Motor neuron (in vitro differentiated cells): Measurements from ENCODE around the gene SOAT2. TPM values are rescaled to one million over a fixed set of nuclear protein-coding genes. Genes with fewer than 3 reads are reported as not detected.
A peak's percentile ranks its signal among the peaks of the same experiment; 100 is the strongest.

Experiments
- ATAC-seq, 8 experiments: fragments of 200-7000 bp; cut with Tn5 transposase; replicated peaks in 6 of 8; 2 replicates each; pipeline ENCODE4 v1.8.0; 2021; ENCODE audit warnings: mild to moderate bottlenecking in 8 of 8, moderate library complexity in 8 of 8
- H3K27ac ChIP-seq, 2 donors: fragments of 250-450 bp; sonication (Bioruptor Pico); 2 replicates each; pipeline ENCODE4 v1.9.0; 2021; ENCODE audit warnings: antibody characterized with exemption in 2 of 2, mild to moderate bottlenecking in 2 of 2, moderate library complexity in 1 of 2
- H3K4me1 ChIP-seq, 2 donors: fragments of 250-450 bp; sonication (Bioruptor Pico); replicated peaks in 1 of 2; 2 replicates each; pipeline ENCODE4 v1.6.1; 2021; ENCODE audit warnings: antibody characterized with exemption in 2 of 2, mild to moderate bottlenecking in 2 of 2, moderate library complexity in 1 of 2
- H3K4me3 ChIP-seq, 5 donors: fragments of 250-450 bp; sonication (Bioruptor Pico); 2 replicates each; pipeline ENCODE4 v1.9.0; 2021; ENCODE audit warnings: antibody characterized with exemption in 5 of 5, mild to moderate bottlenecking in 5 of 5, moderate library complexity in 4 of 5
- WGBS, 10 experiments: fragments of 450-650 bp; shearing (Covaris generic); methylation state at CpG; one replicate each; pipeline ENCODE4 v1.0.0; 2022; 5-methylcytosine and 5-hydroxymethylcytosine counted together
- in situ Hi-C, 9 experiments: fragments of 400-800 bp; cut with MboI; loops; one replicate each; pipeline ENCODE4 v1.15.0; 2021; ENCODE audit warnings: low sequenced_read_pairs in 9 of 9, low pct_unique_long_range_greater_than_20kb in 2 of 9; ENCODE audit not compliant: unreplicated experiment in 9 of 9
- total RNA-seq, 8 experiments: library from RNA; unstranded; fragments of 300-600 nt; gene quantifications; 2 replicates each; pipeline versions ENCODE4 v1.2.3 to v1.2.4, GENCODE V29; 2022

SOAT2 gene
- total RNA-seq, 8 experiments from 2014 or later, result 1.0 to 1.8 TPM; not detected in 6

DNA sequence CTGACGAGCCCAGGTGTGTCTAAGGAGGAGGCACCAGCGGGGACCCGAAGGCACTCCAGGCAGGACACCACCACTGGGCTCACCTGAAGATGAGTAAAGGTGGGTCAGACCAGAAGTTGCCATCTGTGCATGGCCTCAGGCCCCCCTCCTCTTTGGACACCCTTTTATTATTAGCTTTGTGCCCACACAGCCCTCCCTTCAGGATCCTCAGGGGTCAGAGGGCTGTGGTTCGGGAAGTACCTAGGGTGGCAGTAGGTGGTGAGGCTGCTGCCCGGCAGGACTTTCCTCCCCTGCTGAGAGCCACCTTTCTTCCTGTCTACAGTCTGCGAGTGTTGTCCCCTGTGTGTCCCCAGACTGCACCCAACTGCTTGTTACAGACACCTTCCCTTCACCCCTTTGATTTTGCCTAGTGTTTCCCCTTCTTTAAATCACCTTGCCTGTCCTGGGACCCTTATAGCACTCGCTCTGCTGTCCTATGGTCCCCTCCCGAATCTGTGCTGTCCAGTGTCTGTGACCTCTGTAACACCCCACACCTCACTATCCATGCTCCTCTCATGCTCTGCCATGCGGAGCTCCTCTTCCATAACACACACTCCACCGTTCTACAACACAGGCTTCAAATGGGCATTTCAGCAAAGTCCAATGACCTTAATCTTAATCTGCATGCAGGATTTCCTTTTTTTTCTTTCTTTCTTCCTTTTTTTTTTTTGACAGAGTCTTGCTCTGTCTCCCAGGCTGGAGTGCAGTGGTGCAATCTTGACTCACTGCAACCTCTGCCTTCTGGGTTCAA, 25.7 kb downstream of the SOAT2 start:
- in situ Hi-C loops, result no loop called here
- ATAC-seq, result no peak

DNA sequence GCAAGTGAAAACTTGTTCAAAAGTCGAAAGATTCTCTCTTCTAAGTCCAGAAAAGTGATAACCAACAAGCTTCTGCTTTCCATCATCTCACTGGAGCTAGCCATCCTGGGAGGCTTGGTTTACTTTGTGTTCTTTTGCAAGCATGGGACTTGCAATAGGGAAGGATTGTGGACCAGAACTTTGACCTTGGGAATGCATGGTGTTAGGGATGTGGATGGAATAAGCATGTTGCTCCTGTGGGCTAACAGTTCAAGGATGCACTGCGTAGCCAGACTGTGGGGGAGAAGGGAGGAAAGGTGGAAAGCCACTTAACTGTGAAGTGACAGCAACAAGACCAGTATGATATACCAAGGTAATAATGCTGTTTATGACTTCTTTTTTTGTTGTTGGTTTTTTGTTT, 28.6 kb downstream of the SOAT2 start:
- WGBS, 10 experiments, result 60 to 93% (median 82%) methylated on average over 1 to 2 of the region's 2 CpGs; no CpG with 5 or more reads in 5 of the 10 experiments
- Histone ChIP-seq H3K4me1 (no peaks in the 10 kb centered on the region), H3K4me3 (no peak overlapping the region), H3K27ac (no peak overlapping the region)
- in situ Hi-C loops, result no loop called here
- ATAC-seq, result no peak

More for the DNA sequence above, 25.7 kb downstream of the SOAT2 start:
- no peak overlapping the region for H3K4me3 ChIP-seq
- H3K27ac ChIP-seq, result no peak overlapping the region
- 60 to 100% (median 78%) methylated on average over 1 to 7 of the region's 10 CpGs; no CpG with 5 or more reads in 1 of the 10 experiments for WGBS, 10 experiments
- H3K4me1 ChIP-seq, result no peaks in the 10 kb centered on the region

DNA sequence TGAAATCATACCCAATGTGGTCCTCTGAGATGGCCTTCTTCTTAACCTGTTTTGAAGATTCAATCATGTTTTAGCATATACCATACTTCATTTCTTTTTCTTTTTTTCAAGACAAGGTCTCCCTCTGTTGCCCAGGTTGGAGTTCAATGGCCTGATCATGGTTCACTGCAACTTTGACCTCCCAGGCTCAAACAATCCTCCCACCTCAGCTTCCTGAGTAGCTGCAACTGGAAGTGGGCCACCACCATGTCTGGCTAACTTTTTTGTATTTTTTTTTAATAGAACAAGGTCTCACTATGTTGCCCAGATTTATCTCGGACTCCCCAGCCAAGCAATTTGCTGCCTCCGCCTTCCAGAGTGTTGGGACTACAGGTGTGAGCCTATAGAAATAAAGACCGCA, 30.4 kb downstream of the SOAT2 start:
- no peak overlapping the region for H3K4me3 ChIP-seq
- in situ Hi-C loops, result no loop called here
- 50 to 100% (median 86%) methylated on average over 2 to 3 of the region's 3 CpGs; no CpG with 5 or more reads in 2 of the 10 experiments for WGBS, 10 experiments
- H3K27ac ChIP-seq, result no peak overlapping the region
- ATAC-seq, result no peak
- no peaks in the 10 kb centered on the region for H3K4me1 ChIP-seq

GRCh38 chr12:53143355-53143754, 40.1 kb downstream of the SOAT2 start:
- in situ Hi-C loops, result no loop called here
- no peak overlapping the region for H3K27ac ChIP-seq
- no peaks in the 10 kb centered on the region for H3K4me1 ChIP-seq
- ATAC-seq, result peak in 3 of 8 experiments; percentile 59 to 87 (median 86)
- no peak overlapping the region for H3K4me3 ChIP-seq
- WGBS, 10 experiments, result 0 to 86% (median 80%) methylated on average over 1 to 4 of the region's 4 CpGs; no CpG with 5 or more reads in 1 of the 10 experiments

GRCh38 chr12:53145383-53146260, 42.3 kb downstream of the SOAT2 start:
- H3K4me3 ChIP-seq, result no peak overlapping the region

DNA sequence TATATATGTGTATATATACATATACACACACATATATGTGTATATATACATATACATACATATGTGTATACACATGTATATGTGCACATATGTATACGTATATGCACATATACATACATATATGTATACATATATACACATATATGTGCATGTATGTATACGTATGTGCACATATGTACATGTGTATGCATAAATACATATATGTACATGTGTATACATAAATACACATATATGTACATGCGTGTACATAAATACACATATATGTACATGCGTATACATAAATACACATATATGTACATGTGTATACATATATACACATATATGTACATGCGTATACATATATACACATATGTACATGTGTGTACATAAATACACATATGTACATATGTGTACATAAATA, 43.9 kb downstream of the SOAT2 start:
- 60 to 100% (median 93%) methylated on average over 1 to 3 of the region's 5 CpGs; no CpG with 5 or more reads in 5 of the 10 experiments for WGBS, 10 experiments
- Histone ChIP-seq H3K27ac (no peak overlapping the region), H3K4me1 (peaks cover 0 to 11% of the 10 kb centered on the region in 2 donors), H3K4me3 (no peak overlapping the region)
- ATAC-seq, result no peak
- in situ Hi-C loops, result no loop called here

More at GRCh38 chr12:53145383-53146260, 42.3 kb downstream of the SOAT2 start:
- in situ Hi-C loops, result no loop called here
- WGBS, 10 experiments, result 47 to 100% (median 70%) methylated on average over 1 to 5 of the region's 5 CpGs; no CpG with 5 or more reads in 1 of the 10 experiments
- peaks cover 0 to 3% of the 10 kb centered on the region in 2 donors for H3K4me1 ChIP-seq
- peak in 3 of 8 experiments; percentile 55 to 68 (median 61) for ATAC-seq
- no peak overlapping the region for H3K27ac ChIP-seq

- 60 to 86% methylated on average over 1 to 12 of the region's 15 CpGs; no CpG with 5 or more reads in 8 of the 10 experiments for WGBS, 10 experiments
- H3K4me3 ChIP-seq, result no peak overlapping the region
- in situ Hi-C loops, result no loop called here
- no peak overlapping the region for H3K27ac ChIP-seq
- no peak for ATAC-seq
- H3K4me1 ChIP-seq, result peaks cover 0 to 11% of the 10 kb centered on the region in 2 donors
Observed at GRCh38 chr12:53147653-53148052, 44.4 kb downstream of the SOAT2 start.

- H3K27ac ChIP-seq, result no peak overlapping the region
- ATAC-seq, result peak in 7 of 8 experiments; percentile 17 to 91 (median 33)
- H3K4me3 ChIP-seq, result no peak overlapping the region
- in situ Hi-C loops, result no loop called here
- WGBS, 10 experiments, result 20 to 100% (median 83%) methylated on average over 1 to 6 of the region's 6 CpGs; no CpG with 5 or more reads in 2 of the 10 experiments
- peaks cover 0 to 11% of the 10 kb centered on the region in 2 donors for H3K4me1 ChIP-seq
Observed at GRCh38 chr12:53151039-53151438, 47.8 kb downstream of the SOAT2 start.

- H3K4me1 ChIP-seq, result peaks cover 0 to 11% of the 10 kb centered on the region in 2 donors
- H3K27ac ChIP-seq, result no peak overlapping the region
- ATAC-seq, result no peak
- in situ Hi-C loops, result no loop called here
- H3K4me3 ChIP-seq, result no peak overlapping the region
Observed at GRCh38 chr12:53152390-53152789, 49.1 kb downstream of the SOAT2 start.

- in situ Hi-C loops, result no loop called here
- no peak overlapping the region for H3K27ac ChIP-seq
- WGBS, 10 experiments, result 2 to 60% (median 18%) methylated on average over 1 to 9 of the region's 14 CpGs; no CpG with 5 or more reads in 3 of the 10 experiments
- no peak overlapping the region for H3K4me3 ChIP-seq
- peaks cover 3 to 4% of the 10 kb centered on the region in 2 donors for H3K4me1 ChIP-seq
- peak; percentile 79 to 100 (median 96) for ATAC-seq
Observed at GRCh38 chr12:53159195-53159839, 56.0 kb downstream of the SOAT2 start.

GRCh38 chr12:53160000-53160399, 56.7 kb downstream of the SOAT2 start:
- no peak overlapping the region for H3K4me3 ChIP-seq
- no peak overlapping the region for H3K27ac ChIP-seq
- H3K4me1 ChIP-seq, result peaks cover 3 to 4% of the 10 kb centered on the region in 2 donors
- in situ Hi-C loops, result no loop called here
- 72 to 100% methylated on average over 5 to 8 of the region's 16 CpGs; no CpG with 5 or more reads in 8 of the 10 experiments for WGBS, 10 experiments
- ATAC-seq, result peak in 2 of 8 experiments; percentile 9 to 27

DNA sequence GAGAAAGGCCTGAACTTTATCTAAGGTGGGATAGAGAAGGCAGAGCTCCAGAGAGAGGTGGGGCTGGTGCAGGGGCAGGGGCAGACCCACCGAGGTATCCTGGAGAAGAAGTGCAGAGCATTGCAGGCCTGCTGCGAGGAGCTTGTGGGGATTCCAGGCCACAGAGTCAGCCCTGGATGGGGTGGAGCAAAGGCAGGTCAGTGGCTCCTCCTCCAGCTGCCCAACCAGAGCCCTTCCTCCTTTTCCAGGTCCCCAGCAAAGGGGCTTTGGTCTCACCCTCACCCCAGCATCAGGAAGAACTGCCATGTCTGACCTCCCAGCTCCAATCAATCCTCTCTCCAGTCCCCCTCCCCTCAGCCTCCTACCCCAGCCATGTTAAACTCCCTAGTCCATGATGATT, 57.4 kb downstream of the SOAT2 start:
- H3K4me3 ChIP-seq, result no peak overlapping the region
- no CpG with 5 or more reads among the region's 2 CpGs for WGBS, 10 experiments
- H3K27ac ChIP-seq, result no peak overlapping the region
- ATAC-seq, result no peak
- in situ Hi-C loops, result no loop called here
- H3K4me1 ChIP-seq, result peaks cover 3 to 4% of the 10 kb centered on the region in 2 donors
